HG03039 (cell line): ENCODE data around the gene AOPEP.

Source experiments
- ATAC-seq: cut with Tn5 transposase; IDR thresholded peaks from one replicate; pipeline ENCODE4 v1.9.1; 2021; ENCODE audit warnings: mild to moderate bottlenecking, moderate library complexity; ENCODE audit not compliant: unreplicated experiment

The AOPEP gene

DNA sequence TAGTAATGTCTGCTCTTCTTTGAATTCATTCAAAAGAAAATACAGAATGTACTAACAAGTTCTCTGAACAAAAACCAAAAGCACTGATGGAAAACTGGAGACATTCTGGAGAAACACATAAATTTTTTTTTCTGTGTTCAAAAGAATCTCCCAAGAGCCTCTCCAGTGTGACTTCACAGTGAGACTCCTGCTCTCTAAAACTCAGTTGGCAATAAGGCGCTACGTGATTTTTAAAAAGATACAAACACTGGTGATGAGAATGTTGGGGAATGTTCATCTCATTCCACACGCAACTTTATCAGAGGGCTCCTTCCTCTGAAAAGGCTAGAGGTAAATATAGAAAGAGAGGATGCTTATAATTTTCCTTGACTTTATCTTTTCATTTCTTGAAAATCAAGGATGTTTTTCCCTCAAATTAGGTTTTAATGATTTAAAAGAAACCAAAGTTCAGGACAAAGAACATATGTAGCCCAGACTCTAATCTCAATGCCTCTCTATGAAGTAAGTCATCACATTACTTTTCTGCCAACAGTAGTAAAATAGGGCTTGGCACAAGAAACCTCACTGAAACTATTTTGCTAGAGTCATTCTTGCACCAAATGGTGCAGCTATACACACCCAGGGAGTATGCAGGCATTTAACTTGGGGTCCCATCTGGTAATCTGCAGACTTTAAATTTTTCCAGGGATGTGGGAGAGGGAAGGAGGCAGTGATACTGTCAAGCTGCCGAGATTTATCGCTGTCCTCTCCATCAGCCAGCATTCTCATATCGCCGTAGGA is 12.9 kb upstream of the AOPEP start:
- no peak for ATAC-seq

GRCh38 chr9:94714494-94714893 is 12.0 kb upstream of the AOPEP start:
- ATAC-seq = no peak

- ATAC-seq = no peak
Observed at GRCh38 chr9:94717761-94718160, 8.7 kb upstream of the AOPEP start.

DNA sequence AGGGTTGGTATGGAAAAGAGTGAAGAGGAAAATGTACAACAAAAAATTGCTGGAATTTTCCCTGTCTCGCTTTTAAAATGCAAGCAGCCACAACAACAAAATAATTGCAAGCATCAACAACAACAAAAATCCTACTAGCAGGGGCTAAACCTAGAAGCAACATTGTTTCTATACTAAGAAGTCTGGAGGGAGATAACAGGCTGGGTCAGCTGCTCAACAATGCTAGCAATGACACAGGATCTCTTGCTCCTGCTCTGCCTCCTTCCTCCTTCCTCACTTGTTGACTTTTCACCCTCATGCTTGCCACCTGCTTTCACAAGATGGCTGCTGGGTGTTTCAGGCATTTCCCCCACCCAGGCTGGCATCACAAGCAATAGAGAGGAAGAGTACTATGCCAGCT is 7.6 kb upstream of the AOPEP start:
- ATAC-seq = no peak

DNA sequence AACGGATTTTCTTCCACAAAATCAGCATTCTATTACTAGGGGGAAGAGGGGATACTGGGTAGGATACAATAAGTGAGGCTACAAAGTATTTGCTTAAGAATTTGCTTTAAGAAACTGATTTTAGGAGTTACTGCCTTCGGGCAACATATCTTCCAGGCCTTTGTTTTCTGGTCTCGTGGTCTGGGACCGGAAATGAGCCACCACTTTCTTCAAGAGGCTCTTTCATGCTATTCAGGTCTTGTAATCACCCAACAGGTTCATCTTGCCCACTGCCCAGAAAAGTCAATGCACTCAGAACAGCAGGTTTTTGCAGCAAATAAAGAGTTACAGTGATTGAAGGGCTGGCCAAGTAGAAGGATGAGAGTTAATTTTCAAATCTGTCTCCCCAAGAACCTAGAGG is 6.6 kb upstream of the AOPEP start:
- ATAC-seq = no peak

DNA sequence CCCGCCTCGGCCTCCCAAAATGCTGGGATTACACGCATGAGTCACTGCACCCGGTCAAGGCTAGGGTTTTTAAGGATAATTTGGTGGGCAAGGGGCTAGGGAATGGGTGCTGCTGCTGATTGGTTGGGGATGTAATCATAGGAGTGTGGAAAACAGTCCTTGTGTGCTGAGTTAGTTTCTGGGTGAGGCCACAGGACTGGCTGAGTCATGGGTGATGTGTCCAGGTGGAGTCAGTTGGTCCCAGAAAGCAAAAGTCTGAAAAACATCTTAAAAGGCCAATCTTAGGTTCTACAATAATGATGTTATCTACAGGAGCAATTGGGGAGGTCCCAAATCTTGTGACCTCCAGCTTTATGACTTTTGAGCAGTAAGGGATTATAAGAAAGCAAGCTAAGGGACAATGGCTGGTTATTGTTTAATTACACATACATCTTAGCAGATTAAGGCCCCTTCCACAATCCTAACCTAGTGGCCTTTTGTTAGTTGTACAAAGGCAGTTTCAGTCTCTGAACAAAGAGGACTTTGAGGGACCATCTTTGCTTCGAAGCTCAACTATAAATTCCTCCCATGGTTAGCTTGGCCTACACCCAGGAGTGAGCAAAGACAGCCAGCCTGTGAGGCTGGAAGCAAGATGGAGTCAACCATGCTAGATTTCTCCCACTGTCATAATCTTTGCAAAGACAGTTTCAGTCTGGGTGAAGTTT is 5.5 kb upstream of the AOPEP start:
- no peak for ATAC-seq

DNA sequence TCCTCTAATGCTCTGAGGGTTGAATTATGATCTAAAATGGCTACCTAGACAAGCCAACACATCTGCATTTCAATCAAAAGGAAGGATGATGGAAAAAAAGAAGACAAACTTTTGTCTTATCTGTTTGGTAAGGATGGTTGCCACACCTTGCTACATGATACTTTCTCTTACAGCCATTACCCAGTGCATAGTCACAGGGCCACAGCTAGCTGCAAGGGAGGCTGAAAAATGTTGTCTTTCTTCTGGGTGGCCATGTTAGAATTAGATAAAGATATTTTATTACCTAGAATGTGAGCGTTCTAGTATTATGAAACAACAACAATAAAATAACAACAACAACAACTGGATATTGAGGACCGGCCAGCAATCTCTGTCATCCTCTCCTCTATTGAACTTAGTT is 4.7 kb upstream of the AOPEP start:
- no peak for ATAC-seq

DNA sequence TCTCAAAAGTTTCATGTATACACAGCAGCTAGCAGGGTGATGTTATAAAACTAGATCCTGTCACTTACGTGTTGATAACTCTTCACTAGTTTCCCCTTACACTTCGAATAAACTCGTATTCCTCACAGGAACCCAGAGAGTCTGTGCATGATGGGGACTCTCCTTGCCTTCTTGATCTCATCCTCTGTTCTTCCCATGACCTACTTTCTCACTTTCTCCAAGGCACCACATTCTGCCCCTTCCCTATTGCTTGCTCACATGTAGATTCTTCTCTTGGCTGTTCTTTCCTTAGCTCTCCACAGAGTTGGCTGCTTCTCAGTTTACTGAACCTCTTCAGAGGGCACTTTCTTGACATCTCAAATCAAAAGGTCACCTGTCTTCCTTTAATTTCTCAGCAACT is 1.2 kb upstream of the AOPEP start:
- ATAC-seq = no peak

DNA sequence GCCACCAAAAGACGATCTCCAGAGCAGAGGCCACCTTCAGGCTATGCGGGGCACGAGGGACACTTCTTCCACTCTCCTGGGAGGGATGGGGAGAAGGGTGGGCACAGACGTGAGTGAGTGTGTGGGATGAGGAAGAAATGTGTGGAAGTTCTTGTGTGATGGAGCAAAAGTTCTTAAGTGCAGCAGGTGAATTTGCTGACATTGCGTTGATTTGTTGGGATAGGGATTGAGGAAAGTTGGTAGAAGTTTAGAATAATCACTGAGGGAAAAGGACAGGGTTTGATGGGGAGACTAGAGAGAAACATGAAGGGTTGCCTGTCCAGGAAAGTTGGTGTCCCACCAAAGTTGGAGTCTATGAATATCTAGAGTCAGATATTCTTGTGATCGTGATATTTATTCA is 2.2 kb downstream of the AOPEP start:
- ATAC-seq = no peak

DNA sequence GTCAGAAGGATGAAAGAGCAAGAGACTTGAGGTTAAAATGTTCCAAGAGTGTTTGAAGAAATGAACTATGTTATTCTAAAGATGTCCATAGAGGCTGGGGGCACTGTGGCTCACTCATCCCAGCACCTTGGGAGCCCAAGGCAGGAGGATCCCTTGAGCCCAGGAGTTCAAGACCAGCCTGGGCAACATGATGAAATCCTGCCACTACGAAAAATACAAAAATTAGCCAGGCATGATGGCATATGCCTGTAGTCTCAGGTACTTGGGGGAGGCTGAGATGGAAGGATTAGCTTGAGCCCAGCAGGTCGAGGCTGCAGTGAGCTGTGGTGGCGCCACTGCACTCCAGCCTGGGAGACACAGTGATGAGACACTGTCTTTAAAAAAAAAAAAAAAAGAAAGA is 2.7 kb downstream of the AOPEP start:
- ATAC-seq = no peak

DNA sequence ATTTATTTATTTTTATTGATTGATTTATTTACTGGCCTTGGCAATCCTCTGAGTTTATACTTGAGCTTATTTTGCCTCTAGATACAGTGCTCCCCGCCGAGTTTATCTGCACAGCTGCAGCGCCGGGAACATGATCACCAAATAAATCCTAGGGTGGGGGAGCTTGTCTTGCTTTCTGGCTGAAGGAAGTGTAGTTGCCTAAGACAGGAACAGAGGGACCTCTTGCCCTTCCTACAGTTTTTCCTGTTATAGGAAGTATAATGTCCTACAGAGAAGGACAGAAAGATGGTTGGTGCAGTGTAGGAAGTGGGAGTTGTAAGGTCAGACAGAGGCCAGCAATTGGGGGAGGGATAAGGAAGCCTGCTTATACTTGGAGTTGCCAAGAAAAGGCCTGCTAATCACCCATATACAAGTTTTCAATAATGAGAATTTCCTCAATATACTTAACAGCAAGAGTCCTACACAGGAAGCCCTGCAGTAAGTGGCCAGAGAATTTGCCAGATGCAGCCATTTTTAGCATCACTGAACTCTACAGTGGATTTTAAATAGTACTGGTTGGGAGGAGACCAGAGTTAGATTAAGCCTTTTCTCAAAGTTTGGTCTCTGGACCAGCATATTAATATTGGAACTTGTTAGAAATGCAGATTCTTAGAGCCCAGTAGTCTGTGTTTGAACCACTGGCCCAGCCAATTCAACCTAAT is 7.7 kb downstream of the AOPEP start:
- ATAC-seq = no peak

DNA sequence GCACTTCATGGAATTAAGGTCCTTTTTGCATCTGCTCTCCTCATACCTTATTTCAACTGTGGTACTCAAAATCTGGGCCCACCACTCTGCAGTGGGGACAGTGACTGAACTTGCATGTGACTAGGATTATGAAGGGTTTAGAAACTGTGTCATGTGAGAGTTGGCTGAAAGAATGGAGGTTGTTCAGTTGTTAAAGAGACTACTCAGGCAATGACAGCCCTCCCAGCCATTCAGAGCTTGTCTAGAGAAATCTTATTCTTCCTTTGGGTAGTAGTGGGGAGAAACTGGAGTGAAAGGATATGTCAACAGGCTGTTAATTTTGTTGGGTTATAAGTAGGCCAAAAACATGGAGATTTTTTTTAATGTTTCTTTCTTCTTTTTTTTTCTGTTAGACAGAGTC is 10.3 kb downstream of the AOPEP start:
- ATAC-seq = no peak

DNA sequence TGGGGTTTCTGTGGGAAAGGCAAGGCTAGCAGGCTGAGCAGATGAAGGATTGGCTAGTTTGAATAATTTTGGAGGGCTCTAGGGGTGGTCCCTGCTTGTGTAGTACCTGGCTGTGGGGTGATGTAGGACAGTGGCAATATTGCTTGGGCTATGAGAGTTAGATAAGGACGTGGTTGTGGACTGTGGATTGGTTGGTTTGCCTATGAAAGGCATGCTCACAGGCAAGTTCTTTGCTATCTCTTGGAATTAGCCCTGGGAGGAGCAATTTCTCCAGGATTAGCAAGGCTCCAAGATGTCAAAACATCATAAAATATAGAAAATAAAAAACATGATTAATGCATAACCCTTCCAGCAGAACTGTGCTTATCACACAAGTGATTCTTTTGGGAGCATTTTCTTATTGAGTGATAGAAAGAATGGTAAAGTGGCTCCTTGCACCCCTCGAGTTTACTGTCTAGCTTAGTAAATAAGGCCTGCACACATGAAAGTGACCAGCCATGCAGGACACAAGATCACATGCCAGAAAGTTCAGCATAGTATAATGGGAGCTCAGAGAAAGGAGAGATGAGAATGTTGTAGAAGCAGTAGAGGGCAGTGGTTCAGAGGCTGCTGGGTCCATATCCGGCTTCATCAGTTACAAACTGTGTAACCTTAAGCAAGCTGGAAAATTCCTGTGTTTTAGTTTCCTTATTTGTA is 13.8 kb downstream of the AOPEP start:
- no peak for ATAC-seq

GRCh38 chr9:94741866-94742265 is 15.4 kb downstream of the AOPEP start:
- ATAC-seq = no peak

GRCh38 chr9:94743035-94743954 is 16.8 kb downstream of the AOPEP start:
- ATAC-seq = no peak

DNA sequence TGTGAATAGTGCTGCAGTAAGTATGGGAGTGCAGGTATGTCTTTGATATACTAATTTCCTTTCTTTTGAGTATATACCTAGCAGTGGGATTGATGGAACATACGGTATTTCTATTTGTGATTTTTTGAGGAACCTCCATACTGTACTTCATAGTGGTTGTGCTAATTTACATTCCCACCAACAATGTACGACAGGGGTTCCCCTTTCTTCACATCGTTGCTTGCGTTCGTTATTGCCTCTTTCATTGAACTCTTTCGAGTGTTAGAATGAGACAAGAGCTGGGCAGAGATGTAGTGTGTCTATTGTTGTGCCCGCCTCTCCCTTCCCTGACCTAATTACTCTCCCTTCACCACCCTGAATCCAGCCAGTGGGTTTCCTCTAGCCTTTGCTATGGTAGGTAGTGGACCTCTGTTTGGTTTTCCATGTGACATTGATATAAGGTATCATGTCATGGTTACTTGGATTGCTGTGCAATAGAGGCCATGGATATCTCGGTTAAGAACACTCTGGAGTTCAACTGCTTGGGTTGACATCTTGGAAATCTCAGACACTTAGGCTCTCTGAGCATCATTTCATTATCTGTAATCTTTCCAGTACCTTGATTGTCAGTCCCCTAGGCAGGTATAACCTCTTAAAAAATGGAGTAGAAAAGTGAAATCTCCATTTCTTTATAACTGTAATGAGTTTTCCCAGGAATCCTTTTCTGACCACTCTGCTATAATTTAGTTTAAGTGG is 19.5 kb downstream of the AOPEP start:
- ATAC-seq = no peak

DNA sequence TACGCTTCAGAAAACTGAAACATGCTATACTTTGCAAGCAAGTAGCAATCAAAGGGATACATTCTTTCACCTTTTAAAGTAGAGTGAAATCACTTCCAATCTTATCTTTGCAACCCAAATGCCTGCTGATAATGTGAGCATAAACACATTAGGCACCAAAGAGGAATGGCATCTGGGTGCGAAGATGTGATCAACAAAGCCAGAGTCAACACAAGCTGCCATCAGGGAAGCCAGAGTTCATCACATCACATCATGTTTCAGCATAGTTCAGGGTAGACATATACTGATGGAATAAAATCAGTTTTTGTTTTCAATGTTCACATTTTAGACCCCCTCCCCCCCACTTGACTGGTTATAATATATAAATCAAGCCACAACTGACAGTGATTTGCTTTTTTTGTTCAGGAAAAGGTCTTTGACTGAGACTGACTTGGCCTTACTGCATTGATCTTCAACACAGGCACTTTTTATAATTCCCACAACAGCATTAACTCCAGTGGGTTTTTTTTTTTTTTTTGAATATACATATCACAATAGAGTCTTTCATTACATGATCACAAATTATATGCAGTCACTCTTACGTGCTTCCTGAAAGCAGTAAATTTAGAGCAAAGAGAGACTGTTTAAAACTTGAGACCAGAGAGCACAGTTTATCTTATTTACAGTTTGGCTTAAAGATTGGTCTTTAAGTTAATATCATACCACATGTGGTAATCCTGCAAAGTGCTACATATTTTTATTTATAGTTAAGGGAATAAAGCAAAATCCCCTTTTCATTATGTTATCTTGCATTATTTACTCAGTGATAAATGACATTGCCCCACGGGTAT is 20.3 kb downstream of the AOPEP start:
- no peak for ATAC-seq

- no peak for ATAC-seq
Observed at GRCh38 chr9:94754976-94755475, 28.5 kb downstream of the AOPEP start.

DNA sequence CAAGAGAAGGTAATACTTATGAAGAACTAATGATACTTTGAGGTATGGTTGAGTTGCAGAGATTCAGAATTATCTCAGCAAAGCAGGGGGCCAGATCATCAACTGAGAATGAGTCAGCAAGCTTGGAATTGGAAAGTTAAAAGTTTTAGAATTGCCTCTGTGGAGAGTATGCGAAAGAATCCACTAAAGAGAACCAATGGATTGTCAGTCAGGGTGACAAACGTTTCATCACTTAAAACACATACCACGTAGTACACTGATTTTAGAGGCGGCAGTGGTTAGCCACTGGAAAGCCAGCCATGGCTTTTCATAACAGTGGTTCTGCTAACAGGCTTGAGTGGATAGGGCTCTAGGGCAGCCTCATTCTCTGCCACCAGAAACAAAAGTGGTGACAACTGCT is 30.7 kb downstream of the AOPEP start:
- ATAC-seq = no peak
